ENCODE results near the gene ZAP70. TPM values are rescaled to one million over a fixed set of nuclear protein-coding genes. Genes with fewer than 3 reads are reported as not detected.

Gene ZAP70
- total and polyA plus RNA-seq, 2 donors (not counting 3 experiments of a cell fraction or from before 2014, with no cell fraction given) = 0.14 TPM; not detected in 1

DNA sequence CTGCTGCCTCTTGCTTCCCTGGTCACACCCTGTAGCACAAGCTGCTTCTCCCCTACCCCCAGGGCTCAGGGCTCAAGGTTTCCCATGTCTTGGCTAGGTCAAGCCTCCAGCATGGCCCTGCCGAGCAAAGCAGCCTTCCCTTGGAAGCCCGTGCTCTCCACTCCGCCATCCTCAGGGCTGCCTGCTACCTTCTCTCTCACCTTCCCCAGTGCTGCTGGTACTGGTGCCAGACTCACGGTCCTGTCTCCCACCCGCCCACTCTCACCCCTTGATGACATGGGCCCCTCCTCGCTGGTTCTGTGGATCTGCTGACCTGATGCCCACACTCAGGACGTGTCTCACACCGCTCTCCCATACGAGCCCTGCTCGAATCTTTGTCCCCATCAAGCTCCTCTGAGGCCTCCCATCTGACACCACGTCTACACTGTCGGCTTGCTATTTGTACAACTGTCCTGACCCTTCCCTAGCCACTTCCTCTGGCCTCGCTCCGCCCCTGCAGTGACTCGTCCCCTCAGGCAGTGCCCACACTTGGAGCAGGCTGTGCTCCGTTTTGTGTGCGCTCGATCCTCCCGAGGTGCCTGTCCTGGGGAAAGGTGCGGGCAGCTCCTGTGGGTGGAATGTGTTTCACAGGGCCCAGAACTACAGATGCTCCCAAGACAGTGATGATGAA is 49.9 kb downstream of the ZAP70 start:
- H3K9me3 ChIP-seq (replicated peaks; ENCODE audit: control insufficient read depth, insufficient read depth, low read length) = no peaks in the 10 kb centered on the region
- no peak for FAIRE-seq
- no peak for DNase-seq (ENCODE audit: low read depth, low spot score)
- no peaks in the 10 kb centered on the region for H4K20me1 ChIP-seq (replicated peaks; ENCODE audit: control insufficient read depth, extremely low read depth, insufficient read depth, low read length)
- no peak overlapping the region for H3K9ac ChIP-seq (replicated peaks; ENCODE audit: extremely low read depth, insufficient read depth, low read length)
- ChIA-PET POLR2A (no interaction called here), CTCF (interaction anchor here (1.3 kb wide), 1 partner anchor 17 kb away, joined by 3 read pairs; no protein-coding TSS in a partner anchor)
- H3K4me1 ChIP-seq (ENCODE audit: control insufficient read depth, extremely low read depth, insufficient read depth, low read length) = no peaks in the 10 kb centered on the region
- no TSS peak for BruUV-seq (replicated peaks)
- intact Hi-C loops (cut with micrococcal nuclease) (no loop called here), dilution Hi-C loops (cut with MboI; ENCODE audit: extremely low pct_ligation_motif_present, low sequenced_read_pairs) (no loop called here)
- no peaks in the 10 kb centered on the region for H3K9me1 ChIP-seq (replicated peaks; ENCODE audit: control insufficient read depth, extremely low read depth, insufficient read depth, low read length)
- no peak overlapping the region for H3K4me2 ChIP-seq (ENCODE audit: insufficient read depth, low read length)
- no peak overlapping the region for H2AFZ ChIP-seq (ENCODE audit: low read depth, low read length)
- H3K36me3 ChIP-seq (ENCODE audit: control insufficient read depth in 2 of 2, extremely low read depth in 1 of 2, insufficient read depth in 2 of 2, low read length in 2 of 2) = peaks cover 2 to 24% of the 10 kb centered on the region in 2 experiments
- H3K27ac ChIP-seq (ENCODE audit: insufficient read depth, low read depth, low read length) = no peak overlapping the region
- no peaks in the 10 kb centered on the region for H3K27me3 ChIP-seq (ENCODE audit: control insufficient read depth in 2 of 2, insufficient read depth in 2 of 2, low read length in 2 of 2)
- no peak for TF ChIP-seq POLR2AphosphoS5 (IDR thresholded peaks at IDR 0.05; ENCODE audit: insufficient read depth, low read depth, low read length)
- no peak for TF ChIP-seq JUN (IDR thresholded peaks at IDR 0.05; ENCODE audit: borderline replicate concordance, insufficient read depth, insufficient read length, low read depth)
- no peak for TF ChIP-seq EZH2 (IDR thresholded peaks at IDR 0.05; ENCODE audit: borderline replicate concordance, low read depth, low read length, severe bottlenecking)
- no peak for TF ChIP-seq GATA2 (IDR thresholded peaks at IDR 0.05; ENCODE audit: insufficient read depth, insufficient read length, low read depth, low read length)
- no peaks in the 10 kb centered on the region for H3K79me2 ChIP-seq (ENCODE audit: control insufficient read depth, insufficient read depth, low read length)
- H3K4me3 ChIP-seq (replicated peaks in 1 of 3; ENCODE audit: insufficient read depth in 1 of 3, low read depth in 1 of 3, low read length in 3 of 3) = no peak overlapping the region

DNA sequence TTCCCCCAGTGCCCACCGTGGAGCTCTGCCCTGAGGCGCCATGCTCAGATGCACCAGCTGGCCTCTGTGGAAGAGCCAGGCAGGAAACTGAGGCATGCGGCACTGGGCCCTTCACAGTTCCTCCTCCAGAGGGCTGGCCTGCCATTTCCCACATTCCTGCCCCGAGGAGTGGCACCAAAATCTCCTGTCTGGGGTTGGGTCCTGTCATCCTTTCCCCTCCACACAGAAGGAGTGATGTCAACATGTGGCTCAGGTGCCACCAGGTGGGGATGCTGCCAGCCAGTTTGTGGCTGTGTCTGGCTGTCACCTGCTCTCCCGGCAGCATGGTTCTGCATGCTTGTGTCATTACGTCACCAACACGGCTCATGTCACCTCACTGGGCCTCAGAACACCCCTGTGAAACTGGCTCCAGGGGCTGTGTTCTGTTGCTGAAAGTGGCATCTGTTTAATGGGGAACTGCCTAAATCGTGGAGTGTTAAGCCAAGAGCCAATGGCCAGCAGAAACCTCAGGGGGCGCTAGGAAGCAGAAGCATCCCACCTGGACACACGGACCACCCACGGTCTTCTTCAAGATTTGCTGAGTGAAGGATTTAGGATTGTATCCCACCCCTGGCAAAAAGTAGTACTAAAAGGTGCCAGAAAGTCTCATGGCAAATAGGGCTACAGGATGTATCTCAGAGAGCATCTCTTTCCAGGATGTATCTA is 51.3 kb downstream of the ZAP70 start:
- dilution Hi-C loops (cut with MboI; ENCODE audit: extremely low pct_ligation_motif_present, low sequenced_read_pairs) = no loop called here

More for the DNA sequence above, 51.3 kb downstream of the ZAP70 start:
- intact Hi-C loops (cut with micrococcal nuclease) = no loop called here
- Histone ChIP-seq H3K27me3 (ENCODE audit: control insufficient read depth in 2 of 2, insufficient read depth in 2 of 2, low read length in 2 of 2) (no peaks in the 10 kb centered on the region), H3K4me2 (ENCODE audit: insufficient read depth, low read length) (no peak overlapping the region), H3K79me2 (ENCODE audit: control insufficient read depth, insufficient read depth, low read length) (no peaks in the 10 kb centered on the region), H3K36me3 (ENCODE audit: control insufficient read depth in 2 of 2, extremely low read depth in 1 of 2, insufficient read depth in 2 of 2, low read length in 2 of 2) (peaks cover 2 to 15% of the 10 kb centered on the region in 2 experiments), H3K9me1 (replicated peaks; ENCODE audit: control insufficient read depth, extremely low read depth, insufficient read depth, low read length) (no peaks in the 10 kb centered on the region), H3K9ac (replicated peaks; ENCODE audit: extremely low read depth, insufficient read depth, low read length) (no peak overlapping the region), H3K9me3 (replicated peaks; ENCODE audit: control insufficient read depth, insufficient read depth, low read length) (no peaks in the 10 kb centered on the region), H2AFZ (ENCODE audit: low read depth, low read length) (no peak overlapping the region), H4K20me1 (replicated peaks; ENCODE audit: control insufficient read depth, extremely low read depth, insufficient read depth, low read length) (no peaks in the 10 kb centered on the region), H3K4me3 (replicated peaks in 1 of 3; ENCODE audit: insufficient read depth in 1 of 3, low read depth in 1 of 3, low read length in 3 of 3) (no peak overlapping the region), H3K27ac (ENCODE audit: insufficient read depth, low read depth, low read length) (no peak overlapping the region), H3K4me1 (ENCODE audit: control insufficient read depth, extremely low read depth, insufficient read depth, low read length) (no peaks in the 10 kb centered on the region)
- DNase-seq (ENCODE audit: low read depth, low spot score) (no peak), FAIRE-seq (no peak)
- CTCF ChIA-PET = no interaction called here
- POLR2A ChIA-PET = no interaction called here
- TF ChIP-seq, protein P1, sequence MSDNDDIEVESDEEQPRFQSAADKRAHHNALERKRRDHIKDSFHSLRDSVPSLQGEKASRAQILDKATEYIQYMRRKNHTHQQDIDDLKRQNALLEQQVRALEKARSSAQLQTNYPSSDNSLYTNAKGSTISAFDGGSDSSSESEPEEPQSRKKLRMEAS (IDR thresholded peaks at IDR 0.05; ENCODE audit: insufficient read depth, insufficient read length) = no peak
- no peak for TF ChIP-seq EZH2 (IDR thresholded peaks at IDR 0.05; ENCODE audit: borderline replicate concordance, low read depth, low read length, severe bottlenecking)
- TF ChIP-seq, protein P2, sequence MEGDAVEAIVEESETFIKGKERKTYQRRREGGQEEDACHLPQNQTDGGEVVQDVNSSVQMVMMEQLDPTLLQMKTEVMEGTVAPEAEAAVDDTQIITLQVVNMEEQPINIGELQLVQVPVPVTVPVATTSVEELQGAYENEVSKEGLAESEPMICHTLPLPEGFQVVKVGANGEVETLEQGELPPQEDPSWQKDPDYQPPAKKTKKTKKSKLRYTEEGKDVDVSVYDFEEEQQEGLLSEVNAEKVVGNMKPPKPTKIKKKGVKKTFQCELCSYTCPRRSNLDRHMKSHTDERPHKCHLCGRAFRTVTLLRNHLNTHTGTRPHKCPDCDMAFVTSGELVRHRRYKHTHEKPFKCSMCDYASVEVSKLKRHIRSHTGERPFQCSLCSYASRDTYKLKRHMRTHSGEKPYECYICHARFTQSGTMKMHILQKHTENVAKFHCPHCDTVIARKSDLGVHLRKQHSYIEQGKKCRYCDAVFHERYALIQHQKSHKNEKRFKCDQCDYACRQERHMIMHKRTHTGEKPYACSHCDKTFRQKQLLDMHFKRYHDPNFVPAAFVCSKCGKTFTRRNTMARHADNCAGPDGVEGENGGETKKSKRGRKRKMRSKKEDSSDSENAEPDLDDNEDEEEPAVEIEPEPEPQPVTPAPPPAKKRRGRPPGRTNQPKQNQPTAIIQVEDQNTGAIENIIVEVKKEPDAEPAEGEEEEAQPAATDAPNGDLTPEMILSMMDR (IDR thresholded peaks at IDR 0.05; ENCODE audit: extremely low read depth in 1 of 2, insufficient read depth in 1 of 2, low read depth in 1 of 2, low read length in 2 of 2) = no peak
- TF ChIP-seq FOS (IDR thresholded peaks at IDR 0.05; ENCODE audit: borderline replicate concordance, insufficient read depth, low read length) = no peak
- BruUV-seq (replicated peaks) = no TSS peak
